AG09319 (cell line): Measurements from ENCODE around the gene MBD3L4.
"Not testable (repeated sequence)": the region's sequence is repeated elsewhere in the genome, so short reads cannot be mapped to it uniquely, and the experiment has no call there.

Source experiments
- DNase-seq: peaks from one replicate; pipeline ENCODE4 v3.0.0-alpha.2; 2010; ENCODE audit warnings: low read depth; ENCODE audit errors: extremely low read depth
- TF ChIP-seq, protein P1 (sequence below): IDR thresholded peaks from 2 replicates; pipeline ENCODE4 v1.5.1; 2011; ENCODE audit warnings: low read depth, mild to moderate bottlenecking, inconsistent platforms, low read length, moderate library complexity

MBD3L4 gene

DNA sequence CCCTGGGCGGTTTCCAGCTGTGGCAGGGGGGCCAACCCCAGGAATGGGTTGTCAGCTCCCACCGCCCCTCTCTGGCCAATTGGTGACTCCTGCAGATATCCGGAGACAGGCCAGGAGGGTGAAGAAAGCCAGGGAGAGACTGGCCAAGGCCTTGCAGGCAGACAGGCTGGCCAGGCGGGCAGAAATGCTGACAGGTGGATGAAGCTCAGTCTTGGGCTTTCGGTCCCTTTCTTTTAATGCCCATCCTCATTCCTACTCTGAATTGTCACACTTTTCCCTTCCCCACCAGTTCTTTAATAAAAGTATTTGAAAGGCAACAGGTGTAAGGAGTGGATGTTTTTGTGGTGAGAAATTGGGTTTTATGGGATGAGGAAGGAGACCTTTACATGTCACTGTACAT is 11.4 kb upstream of the MBD3L4 start:
- DNase-seq: not testable (repeated sequence)

DNA sequence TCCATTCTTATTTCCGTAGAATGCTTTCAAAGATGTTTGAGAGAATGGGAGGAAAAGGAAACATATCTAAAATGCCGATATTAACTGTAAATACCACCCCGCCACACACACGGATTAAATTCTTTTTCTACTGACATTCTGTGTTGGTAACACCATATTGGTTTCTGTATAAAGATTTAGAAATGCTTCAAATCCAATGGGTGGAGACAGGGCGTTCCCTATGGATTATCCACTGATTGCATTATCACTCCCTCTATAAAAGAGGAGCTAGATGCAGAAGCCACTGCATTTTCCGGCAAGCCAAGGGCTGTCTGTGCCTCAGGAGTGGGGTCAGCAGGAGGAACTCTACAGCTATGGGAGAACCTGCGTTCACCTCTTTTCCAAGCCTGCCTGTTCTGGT is 9.0 kb upstream of the MBD3L4 start, which contains the start of gene MBD3L2:
TSS of gene MBD3L2 (plus strand) at position 301 of the 400 bp plus-strand sequence. CDS start at position 354, 53 bp downstream.
- DNase-seq: not testable (repeated sequence)

DNA sequence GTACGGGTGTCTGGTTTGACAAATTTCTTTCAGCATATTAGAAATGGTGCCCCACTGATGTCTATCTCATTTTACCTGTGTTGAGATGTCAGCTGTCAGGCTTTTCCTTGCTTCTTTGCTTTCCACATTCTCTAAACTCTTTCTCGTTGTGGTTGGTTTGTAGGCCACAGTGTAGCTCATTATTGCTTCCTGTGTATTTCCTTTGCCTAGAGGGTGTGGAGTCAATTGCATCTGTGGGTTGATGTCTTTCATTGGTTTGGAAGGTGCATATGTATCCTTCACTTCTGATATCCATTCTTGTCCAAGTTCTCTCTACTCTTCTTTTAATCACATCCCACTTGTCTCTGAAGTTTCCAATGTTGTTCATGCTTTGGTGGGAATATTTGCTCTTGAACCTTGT is 1.6 kb upstream of the MBD3L4 start:
- DNase-seq: not testable (repeated sequence)

DNA sequence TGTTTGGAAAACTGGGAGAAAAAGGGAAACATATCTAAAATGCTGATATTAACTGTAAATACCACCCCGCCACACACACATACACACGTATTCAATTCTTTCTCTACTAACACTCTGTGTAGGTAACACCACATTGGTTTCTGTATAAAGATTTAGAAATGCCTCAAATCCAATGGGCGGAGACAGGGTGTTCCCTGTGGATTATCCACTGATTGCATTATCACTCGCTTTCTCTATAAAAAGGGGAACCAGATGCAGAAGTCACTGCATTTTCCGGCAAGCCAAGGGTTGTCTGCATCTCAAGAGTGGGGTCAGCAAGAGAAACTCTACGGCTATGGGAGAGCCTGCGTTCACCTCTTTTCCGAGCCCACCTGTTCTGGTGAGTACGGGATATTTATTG is 9.7 kb downstream of the MBD3L4 start, which contains the start of gene MBD3L5:
TSS of gene MBD3L5 (plus strand) at position 301 of the 400 bp plus-strand sequence. CDS start at position 335, 34 bp downstream.
- DNase-seq: not testable (repeated sequence)

DNA sequence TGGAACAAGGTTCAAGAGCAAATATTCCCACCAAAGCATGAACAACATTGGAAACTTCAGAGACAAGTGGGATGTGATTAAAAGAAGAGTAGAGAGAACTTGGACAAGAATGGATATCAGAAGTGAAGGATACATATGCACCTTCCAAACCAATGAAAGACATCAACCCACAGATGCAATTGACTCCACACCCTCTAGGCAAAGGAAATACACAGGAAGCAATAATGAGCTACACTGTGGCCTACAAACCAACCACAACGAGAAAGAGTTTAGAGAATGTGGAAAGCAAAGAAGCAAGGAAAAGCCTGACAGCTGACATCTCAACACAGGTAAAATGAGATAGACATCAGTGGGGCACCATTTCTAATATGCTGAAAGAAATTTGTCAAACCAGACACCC is 11.2 kb downstream of the MBD3L4 start:
- DNase-seq: not testable (repeated sequence)

DNA sequence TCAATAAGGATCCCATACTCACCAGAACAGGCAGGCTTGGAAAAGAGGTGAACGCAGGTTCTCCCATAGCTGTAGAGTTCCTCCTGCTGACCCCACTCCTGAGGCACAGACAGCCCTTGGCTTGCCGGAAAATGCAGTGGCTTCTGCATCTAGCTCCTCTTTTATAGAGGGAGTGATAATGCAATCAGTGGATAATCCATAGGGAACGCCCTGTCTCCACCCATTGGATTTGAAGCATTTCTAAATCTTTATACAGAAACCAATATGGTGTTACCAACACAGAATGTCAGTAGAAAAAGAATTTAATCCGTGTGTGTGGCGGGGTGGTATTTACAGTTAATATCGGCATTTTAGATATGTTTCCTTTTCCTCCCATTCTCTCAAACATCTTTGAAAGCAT is 18.6 kb downstream of the MBD3L4 start, which contains the start of gene MBD3L2B:
TSS of gene MBD3L2B (minus strand) at position 101 of the 400 bp plus-strand sequence. CDS start at position 67, 34 bp downstream.
- DNase-seq: not testable (repeated sequence)

DNA sequence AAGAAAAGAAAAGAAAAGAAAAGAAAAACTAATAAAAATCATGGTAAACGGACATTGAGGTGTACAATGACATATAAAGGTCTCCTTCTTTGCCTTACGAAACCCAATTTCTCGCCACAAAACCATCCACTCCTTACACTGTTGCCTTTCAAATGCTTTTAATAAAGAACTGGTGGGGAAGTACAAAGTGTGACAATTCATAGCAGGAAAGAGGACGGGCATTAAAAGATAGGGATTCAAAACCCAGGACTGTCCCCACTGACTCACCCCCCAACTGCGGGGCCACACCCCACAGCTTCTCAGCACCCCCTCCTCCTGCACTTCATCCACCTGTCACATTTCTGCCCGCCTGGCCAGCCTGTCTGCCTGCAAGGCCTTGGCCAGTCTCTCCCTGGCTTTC is 21.2 kb downstream of the MBD3L4 start:
- TF ChIP-seq, protein P1, sequence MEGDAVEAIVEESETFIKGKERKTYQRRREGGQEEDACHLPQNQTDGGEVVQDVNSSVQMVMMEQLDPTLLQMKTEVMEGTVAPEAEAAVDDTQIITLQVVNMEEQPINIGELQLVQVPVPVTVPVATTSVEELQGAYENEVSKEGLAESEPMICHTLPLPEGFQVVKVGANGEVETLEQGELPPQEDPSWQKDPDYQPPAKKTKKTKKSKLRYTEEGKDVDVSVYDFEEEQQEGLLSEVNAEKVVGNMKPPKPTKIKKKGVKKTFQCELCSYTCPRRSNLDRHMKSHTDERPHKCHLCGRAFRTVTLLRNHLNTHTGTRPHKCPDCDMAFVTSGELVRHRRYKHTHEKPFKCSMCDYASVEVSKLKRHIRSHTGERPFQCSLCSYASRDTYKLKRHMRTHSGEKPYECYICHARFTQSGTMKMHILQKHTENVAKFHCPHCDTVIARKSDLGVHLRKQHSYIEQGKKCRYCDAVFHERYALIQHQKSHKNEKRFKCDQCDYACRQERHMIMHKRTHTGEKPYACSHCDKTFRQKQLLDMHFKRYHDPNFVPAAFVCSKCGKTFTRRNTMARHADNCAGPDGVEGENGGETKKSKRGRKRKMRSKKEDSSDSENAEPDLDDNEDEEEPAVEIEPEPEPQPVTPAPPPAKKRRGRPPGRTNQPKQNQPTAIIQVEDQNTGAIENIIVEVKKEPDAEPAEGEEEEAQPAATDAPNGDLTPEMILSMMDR: no peak
- no peak for DNase-seq

DNA sequence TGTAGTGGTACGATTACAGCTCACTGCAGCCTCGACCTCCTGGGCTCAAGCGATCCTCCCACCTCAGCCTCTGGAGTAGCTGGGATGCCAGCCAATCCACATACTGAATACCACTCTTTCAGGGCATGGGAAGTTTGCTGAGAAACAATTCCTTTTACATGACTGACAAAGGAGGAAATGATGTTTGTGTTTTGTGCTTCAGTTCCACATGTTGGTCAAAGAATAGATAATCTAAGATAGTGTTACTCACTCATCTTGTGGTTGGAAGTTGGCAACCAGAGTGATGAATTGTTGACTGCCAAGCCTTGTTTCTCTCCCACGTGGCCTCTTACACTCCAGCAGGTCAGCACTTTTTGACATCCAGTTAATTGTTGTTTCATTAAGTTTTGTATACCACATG is 26.3 kb downstream of the MBD3L4 start:
- no peak for DNase-seq
- TF ChIP-seq, protein P1: no peak

DNA sequence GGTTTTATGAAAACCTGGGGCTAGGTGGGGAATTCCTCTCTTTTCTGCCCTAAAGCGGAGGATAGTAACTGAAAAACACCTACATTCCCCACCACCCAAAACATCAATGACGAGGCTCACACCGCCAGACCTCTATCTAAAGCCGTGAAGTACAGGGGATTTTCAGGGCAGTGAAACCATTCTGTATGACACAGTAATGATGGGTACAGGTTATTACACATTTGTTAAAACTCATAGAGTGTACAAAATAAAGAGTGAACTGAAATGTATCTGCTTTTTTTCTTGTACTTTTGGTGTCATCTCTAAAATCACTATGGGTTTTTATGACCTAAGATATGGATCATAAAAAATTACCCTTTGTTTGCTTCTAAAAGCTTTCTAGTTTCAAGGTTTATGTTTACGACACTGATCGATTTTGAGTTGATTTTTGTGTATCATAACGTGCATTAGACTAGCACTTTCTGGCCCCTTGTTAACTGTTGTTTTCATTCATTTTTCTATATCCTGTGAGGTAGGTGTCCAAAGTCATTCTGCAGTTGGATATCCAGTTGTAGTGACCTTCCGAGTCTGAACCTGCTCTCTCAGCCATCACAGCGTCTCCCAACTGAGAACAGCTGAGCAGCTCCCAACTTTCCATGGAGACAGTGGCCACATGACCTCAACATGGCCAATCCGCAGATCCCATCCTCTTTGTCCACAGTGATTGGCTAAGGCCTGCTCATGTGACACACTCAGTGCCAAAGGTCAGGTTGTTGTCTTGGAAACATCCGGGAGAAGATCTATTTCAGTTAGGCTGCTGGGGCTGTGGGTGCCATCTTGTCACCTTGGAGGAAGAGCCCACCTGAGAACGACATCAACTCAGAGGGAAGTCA is 29.0 kb downstream of the MBD3L4 start:
- DNase-seq: no peak
- TF ChIP-seq, protein P1: no peak

DNA sequence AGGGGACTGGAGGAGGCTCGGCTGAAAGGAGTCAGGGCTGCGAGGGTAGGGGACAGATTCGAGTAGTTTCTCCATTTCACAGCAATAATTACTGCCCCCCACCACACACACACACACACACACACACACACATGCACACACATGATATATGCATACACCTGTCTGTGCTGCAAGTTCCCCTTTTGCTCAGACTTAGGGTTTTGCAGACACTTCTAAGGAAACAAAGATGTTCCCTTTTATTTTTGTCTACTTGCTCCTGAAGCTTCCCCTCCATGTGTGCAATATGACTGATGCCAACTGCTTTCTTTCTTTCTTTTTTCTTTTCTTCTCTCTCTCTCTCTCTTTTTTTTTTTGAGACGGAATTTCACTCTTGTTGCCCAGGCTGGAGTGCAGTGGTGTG is 32.1 kb downstream of the MBD3L4 start:
- no peak for DNase-seq
- TF ChIP-seq, protein P1: no peak
